NCI-H2227 (cell line): ENCODE results near the gene CD96.
"Not testable (repeated sequence)": the region's sequence is repeated elsewhere in the genome, so short reads cannot be mapped to it uniquely, and the experiment has no call there.

Source experiments
- DNase-seq: peaks from one replicate; lab custom pipeline; 2025; ENCODE audit not compliant: unreplicated experiment; lab: John Stamatoyannopoulos, UW

CD96 gene

GRCh38 chr3:111668888-111669488 is 127.0 kb downstream of the CD96 start:
- DNase-seq, result peak; percentile 53

- DNase-seq, result no peak
Measured at GRCh38 chr3:111669926-111670630, 128.1 kb downstream of the CD96 start.

DNA sequence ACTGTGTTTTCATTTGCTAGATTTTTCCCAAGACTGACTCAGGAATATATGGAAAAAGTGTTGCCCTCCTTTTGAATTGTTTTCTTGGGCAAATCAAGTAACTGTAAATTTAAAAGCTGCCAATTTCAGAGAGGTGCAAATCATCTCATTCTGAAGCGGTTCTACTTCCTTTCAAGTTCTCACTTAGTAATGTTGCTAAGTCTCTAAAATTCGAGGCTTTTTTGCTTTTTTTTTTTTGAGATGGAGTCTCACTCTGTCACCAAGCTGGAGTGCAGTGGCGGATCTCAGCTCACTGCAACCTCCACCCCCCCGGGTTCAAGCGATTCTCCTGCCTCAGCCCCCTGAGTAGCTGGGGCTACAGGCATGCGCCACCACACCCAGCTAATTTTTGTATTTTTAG is 130.5 kb downstream of the CD96 start:
- not testable (repeated sequence) for DNase-seq

GRCh38 chr3:111675846-111676210 is 133.8 kb downstream of the CD96 start:
- DNase-seq, result no peak

DNA sequence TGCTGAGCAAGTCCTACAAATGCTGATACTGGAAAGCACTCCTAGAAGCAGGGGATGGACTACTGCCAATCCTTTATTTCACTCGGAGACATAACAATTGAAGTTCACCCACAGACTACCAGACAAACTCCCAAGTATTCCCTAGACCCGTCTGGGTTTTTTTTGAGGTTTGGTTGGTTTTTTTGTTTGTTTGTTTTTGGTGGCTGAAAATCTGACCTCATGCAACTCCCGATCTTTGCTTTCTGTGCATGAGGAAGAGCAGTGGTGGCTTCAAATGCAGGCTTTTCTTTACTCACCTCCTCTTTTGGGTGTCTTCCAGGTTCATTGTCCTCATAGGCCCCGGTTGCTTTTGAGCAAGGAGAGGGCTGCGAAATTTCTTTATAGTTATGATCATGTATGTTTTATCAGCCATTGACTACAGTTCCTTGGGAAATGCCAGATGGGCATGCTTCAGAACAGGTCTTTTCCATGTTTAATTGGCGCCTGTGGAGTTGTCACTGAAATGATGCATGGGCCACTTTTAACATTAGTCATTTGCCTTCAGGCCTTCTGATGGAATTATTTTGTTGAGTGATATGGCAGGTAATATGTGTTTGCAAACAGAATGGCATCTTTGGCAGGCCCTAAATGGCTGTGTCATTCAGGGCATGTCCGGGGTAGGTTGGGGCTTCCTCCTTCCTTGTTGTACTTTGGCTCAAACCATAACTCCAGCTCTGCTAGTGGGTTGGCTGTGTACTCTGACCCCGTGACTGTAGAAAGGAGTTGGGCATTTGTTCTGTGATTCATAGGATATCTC is 134.4 kb downstream of the CD96 start:
- no peak for DNase-seq

DNA sequence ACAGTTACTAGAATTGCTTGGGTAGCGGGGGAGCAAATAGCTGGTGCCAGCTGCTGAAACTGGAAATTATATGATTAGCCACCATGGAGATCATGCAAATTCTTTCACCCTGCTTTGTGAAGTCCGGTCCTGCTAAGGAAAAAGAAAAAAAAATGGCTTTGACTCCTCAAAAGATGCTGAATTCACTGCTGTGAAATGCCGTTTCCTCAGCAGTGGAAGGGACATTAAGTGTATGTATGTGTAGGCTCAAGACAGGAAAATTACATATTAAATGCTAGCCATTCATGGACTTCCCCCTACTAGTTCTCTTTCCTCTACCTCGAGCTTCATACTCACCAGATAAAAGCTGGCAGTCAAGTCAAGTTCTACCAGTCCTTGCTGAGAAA is 135.0 kb downstream of the CD96 start:
- no peak for DNase-seq

DNA sequence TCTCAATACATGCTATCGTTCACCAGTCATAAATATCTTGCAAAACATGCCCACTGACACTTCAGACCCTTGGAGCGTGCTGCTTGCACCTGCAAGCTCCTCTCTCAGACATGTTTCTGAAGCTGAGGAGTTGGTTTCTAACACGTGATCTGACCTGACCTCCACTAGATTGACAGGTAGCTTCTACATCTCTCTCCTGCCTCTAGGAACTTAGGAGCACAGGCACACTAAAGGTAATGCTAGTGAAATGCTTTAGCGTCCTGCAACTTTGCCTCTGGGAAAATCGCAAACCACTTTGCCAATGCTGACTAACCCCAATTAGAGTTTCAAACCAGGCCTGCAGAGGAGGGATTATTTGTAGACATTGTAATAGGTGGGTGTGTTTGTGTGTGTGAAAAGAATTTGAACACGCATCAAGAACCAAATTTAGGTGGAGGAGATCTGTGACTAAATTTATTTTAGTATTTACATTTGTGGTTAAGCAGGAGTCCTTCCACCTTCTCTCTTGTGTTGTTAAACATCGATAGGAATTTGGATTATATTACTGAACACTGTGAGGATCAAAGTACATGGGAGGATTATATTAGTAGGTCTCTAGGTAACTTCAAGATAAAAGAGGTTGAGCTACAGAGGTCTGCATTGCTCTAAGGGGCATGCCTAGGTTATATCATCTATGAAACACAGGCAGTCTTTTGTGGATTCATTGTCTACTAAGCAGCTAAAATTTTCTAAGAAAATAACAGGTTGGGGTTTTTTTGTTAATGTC is 139.8 kb downstream of the CD96 start:
- DNase-seq, result no peak

DNA sequence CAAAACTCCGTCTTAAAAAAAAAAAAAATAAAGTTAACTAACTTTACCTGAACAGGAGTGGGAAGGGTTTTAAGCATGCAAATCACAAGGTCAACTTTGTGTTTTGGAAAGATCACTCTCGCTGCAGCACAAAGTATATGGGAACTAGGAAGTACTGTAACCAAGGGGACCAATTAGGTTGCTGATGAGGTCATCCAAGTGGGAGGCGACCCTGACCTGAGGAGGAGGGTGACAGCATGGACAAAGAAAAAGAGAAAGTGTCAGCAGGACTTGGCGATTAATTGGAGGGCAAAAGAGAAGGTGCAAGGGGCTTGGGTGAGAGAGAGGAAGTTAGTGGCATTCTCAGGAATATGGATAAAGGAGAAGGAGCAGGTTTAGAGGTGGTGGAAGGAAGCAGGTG is 142.6 kb downstream of the CD96 start:
- no peak for DNase-seq

DNA sequence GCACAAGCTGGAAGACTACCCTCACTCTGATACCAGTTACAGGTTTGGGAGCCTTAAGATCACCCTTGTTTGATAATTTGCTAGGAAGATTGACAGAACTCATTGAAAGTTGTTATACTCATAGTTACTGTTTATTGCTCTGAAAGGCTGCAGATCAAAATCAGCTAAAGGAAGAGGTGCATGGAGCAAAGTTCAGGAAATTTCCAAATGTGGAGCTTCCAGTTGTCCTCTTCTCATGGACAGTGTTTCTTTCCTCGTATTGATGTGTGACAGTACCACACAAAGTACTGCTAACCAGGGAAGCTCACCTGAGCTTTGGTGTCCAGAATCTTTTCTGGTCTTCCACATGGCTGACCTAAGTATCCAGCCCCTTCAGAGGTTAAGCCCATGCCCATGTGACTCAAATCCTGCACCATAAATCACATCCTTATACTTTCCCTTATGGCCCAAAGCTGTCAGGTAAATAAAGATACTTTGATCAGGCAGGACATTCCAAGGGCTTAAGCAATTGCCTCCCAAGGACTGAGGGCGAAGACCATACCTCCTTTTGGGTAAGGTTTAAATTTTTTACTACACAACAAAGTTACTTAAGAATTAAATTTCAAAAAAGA is 146.3 kb downstream of the CD96 start:
- DNase-seq, result no peak

DNA sequence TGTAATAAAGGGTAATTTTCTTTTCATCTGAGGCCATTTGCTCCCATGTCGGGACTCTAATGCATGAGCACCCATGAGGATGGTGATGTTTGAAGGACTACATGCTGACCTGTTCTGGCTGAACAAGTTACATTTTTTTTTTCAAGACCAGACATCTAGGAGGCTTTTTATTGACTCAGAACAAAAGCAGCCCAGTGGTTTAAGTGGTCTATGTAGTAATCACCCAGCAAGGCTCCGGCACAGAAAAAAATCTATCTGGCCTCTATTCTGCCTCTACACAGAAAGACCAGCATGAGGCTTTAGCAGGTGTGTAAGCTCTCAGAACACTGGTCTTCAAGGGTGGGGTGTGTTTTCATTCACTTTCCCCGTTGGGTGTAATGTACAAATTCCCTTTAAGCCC is 148.2 kb downstream of the CD96 start:
- peak; percentile 65 for DNase-seq

DNA sequence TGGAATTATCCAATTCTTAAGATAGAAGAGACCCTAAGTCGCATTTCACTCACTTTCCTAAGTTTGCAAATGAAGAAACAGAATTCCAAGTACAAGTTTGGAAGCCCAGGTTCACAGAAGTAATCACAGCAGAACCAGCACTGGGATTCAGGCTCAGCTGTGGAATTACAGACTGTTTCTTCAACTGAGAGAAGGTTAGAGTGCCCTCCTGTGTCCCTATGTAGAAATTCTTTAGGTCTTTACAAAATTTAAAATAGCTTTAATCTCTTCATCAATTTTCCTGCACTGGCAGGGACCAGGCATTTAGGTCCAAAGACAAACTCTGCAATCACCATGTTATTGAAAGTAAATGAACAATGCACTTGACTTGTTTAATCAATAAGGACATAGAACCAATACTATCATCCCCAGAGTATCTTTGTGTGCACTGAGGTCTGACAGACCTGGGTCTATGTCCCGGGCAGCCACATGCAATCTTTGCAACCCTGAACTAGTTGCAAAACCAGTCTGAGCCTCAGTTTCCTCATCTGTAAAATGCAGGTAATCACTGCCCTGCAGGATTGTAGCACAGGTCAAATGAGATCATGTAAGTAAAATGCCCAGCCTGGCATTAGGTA is 149.4 kb downstream of the CD96 start:
- DNase-seq, result peak; percentile 16

- no peak for DNase-seq
Measured at GRCh38 chr3:111692593-111693552, 150.9 kb downstream of the CD96 start.

DNA sequence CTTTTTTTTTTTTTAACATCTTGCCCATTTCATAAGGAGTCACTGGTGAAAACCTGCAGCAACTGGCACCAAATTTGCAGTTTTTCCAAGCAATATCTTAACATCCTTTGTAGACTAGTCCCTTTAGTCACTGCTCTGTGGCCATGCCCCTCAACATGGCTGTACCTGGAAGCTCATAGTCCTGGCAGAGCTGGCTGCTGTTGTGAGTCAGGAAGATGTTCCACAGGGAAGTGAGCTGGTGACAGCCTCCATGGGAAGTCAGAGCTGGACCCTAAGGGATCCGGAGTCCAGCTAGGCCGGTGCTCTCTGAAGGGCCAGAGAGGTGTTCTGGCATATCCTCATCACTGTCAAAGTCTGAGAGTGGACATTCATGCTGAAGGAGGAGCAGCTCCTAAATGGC is 152.5 kb downstream of the CD96 start:
- no peak for DNase-seq

- DNase-seq, result no peak
Measured at GRCh38 chr3:111695636-111696117, 153.7 kb downstream of the CD96 start.

DNA sequence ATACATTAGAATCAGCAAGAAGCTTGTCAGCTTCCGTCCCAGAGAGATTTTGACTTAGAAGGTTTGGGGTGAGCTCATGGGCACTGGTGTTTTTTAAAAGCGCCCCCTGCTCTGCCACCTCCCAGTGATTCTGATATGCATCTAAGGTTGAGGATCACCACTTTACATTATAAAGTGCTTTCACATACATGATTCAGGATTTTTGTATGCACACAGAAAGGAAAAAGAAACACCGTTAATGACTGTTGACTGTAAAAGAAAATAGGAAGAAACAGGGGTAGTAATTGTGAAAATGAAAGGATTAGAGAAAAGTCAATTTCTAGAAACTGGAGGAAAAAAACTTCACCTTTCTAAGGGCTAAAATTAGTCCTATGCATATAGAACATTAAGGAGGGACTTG is 158.1 kb downstream of the CD96 start:
- DNase-seq, result no peak

GRCh38 chr3:111701292-111701906 is 159.4 kb downstream of the CD96 start:
- no peak for DNase-seq
